ENCODE data around the gene MIER3. TPM values are rescaled to one million over a fixed set of nuclear protein-coding genes. Genes with fewer than 3 reads are reported as not detected.

The MIER3 gene
- total RNA-seq, 2 donors from 2014 or later: 56.0 to 112 TPM

DNA sequence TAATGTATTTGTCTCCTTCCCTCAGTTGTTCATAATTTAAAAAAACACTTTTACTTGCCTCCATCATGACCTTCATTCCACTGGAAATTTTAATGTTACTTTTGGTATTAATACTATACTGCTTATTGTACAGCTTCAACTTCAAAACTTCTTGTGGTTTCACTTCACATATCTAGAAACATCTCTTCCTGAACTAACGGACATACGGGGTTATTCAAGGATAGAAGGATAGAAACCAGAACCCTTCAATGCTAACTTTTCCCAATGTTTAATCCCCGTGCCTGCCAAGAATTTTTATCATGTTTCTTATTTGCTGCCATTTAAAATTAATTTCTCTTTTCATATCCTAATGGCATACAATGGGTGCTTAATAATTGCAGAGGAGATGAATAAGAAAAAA is 78.9 kb downstream of the MIER3 start:
- H3K27me3 ChIP-seq: no peaks in the 10 kb centered on the region
- no peaks in the 10 kb centered on the region for H3K4me1 ChIP-seq
- DNase-seq: no peak
- H3K4me3 ChIP-seq: no peak overlapping the region
- H3K27ac ChIP-seq: no peak overlapping the region
- no peaks in the 10 kb centered on the region for H3K36me3 ChIP-seq
- TF ChIP-seq, protein P1, sequence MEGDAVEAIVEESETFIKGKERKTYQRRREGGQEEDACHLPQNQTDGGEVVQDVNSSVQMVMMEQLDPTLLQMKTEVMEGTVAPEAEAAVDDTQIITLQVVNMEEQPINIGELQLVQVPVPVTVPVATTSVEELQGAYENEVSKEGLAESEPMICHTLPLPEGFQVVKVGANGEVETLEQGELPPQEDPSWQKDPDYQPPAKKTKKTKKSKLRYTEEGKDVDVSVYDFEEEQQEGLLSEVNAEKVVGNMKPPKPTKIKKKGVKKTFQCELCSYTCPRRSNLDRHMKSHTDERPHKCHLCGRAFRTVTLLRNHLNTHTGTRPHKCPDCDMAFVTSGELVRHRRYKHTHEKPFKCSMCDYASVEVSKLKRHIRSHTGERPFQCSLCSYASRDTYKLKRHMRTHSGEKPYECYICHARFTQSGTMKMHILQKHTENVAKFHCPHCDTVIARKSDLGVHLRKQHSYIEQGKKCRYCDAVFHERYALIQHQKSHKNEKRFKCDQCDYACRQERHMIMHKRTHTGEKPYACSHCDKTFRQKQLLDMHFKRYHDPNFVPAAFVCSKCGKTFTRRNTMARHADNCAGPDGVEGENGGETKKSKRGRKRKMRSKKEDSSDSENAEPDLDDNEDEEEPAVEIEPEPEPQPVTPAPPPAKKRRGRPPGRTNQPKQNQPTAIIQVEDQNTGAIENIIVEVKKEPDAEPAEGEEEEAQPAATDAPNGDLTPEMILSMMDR (IDR thresholded peaks at IDR 0.05): no peak
- H3K9me3 ChIP-seq: no peaks in the 10 kb centered on the region
- no peak overlapping the region for H3K9ac ChIP-seq (ENCODE audit: low read depth in 2 of 2, low read length in 2 of 2)
- intact Hi-C loops (cut with DNase I): no loop called here

DNA sequence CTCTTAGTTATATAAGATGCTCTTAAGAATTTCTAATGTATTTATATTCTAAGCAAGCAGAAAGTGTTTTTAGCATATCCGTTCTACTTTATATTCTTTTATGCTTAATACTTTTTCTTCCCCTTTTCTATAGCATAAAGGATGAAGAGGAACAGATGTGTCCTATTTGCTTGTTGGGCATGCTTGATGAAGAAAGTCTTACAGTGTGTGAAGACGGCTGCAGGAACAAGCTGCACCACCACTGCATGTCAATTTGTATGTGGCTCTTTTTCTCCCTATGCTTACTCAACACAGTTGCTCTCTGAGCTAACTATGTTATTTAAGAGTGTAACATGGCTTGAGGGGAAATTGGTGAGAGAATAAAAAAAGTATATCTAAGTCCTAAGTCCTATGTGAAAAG is 80.1 kb downstream of the MIER3 start:
- TF ChIP-seq, protein P1 (IDR thresholded peaks at IDR 0.05): no peak
- H3K9ac ChIP-seq (ENCODE audit: low read depth in 2 of 2, low read length in 2 of 2): no peak overlapping the region
- H3K27ac ChIP-seq: no peak overlapping the region
- H3K27me3 ChIP-seq: no peaks in the 10 kb centered on the region
- H3K4me1 ChIP-seq: no peaks in the 10 kb centered on the region
- H3K36me3 ChIP-seq: no peaks in the 10 kb centered on the region
- H3K9me3 ChIP-seq: no peaks in the 10 kb centered on the region
- intact Hi-C loops (cut with DNase I): no loop called here
- H3K4me3 ChIP-seq: no peak overlapping the region
- DNase-seq: no peak

Other genes starting within 250 kb of the MIER3 start
- gene MAP3K1, start 136.6 kb downstream of the MIER3 start, total RNA-seq: 10 to 100 TPM; 12.2 to 12.6 TPM
- 10 to 100 TPM in 1 of 2 donors, 1 to 10 TPM in 1; 7.6 to 18.5 TPM for gene SETD9, start 42.5 kb downstream of the MIER3 start, total RNA-seq
- 10 to 100 TPM; 46.5 to 73.8 TPM for gene GPBP1, start 221.9 kb upstream of the MIER3 start, total RNA-seq